Loucy (cell line): ENCODE data around the gene FUT4.

Source experiments
- H2AFZ ChIP-seq: fragments of 200-600 bp; sonication (generic); 2 replicates; pipeline ENCODE4 v1.6.0; 2016; ENCODE audit warnings: antibody characterized with exemption, mild to moderate bottlenecking, low read length, moderate library complexity
- H3F3A ChIP-seq: fragments of 200-600 bp; 2 replicates; pipeline ENCODE4 v1.6.0; 2016; ENCODE audit warnings: antibody characterized with exemption, low read depth, mild to moderate bottlenecking
- H3K27me3 ChIP-seq: fragments of 200-600 bp; sonication (generic); 2 replicates; pipeline ENCODE4 v1.6.1; 2014; ENCODE audit warnings: low read length, mild to moderate bottlenecking; ENCODE audit not compliant: insufficient read depth, poor library complexity, severe bottlenecking
- H3K36me3 ChIP-seq: fragments of 200-600 bp; sonication (generic); 2 replicates; pipeline ENCODE4 v1.6.1; 2016; ENCODE audit warnings: low read length; ENCODE audit not compliant: insufficient read depth
- H3K4me1 ChIP-seq: fragments of 200-600 bp; sonication (generic); 2 replicates; pipeline ENCODE4 v1.5.1; 2014; ENCODE audit warnings: low read length, mild to moderate bottlenecking; ENCODE audit not compliant: insufficient read depth, poor library complexity, severe bottlenecking
- H3K4me2 ChIP-seq: fragments of 200-600 bp; sonication (generic); 2 replicates; pipeline ENCODE4 v1.6.0; 2014; ENCODE audit warnings: antibody characterized with exemption, low read length, low read depth, mild to moderate bottlenecking; ENCODE audit not compliant: poor library complexity, severe bottlenecking
- H3K4me3 ChIP-seq: fragments of 200-600 bp; sonication (generic); 2 replicates; pipeline ENCODE4 v1.5.1; 2014; ENCODE audit warnings: low read length, mild to moderate bottlenecking, mixed read lengths; ENCODE audit not compliant: poor library complexity, severe bottlenecking
- H3K79me2 ChIP-seq: fragments of 200-600 bp; sonication (generic); 2 replicates; pipeline ENCODE4 v1.6.1; 2014; ENCODE audit warnings: low read length; ENCODE audit not compliant: insufficient read depth
- H3K9ac ChIP-seq: fragments of 200-600 bp; sonication (generic); 2 replicates; pipeline ENCODE4 v1.6.0; 2014; ENCODE audit warnings: mild to moderate bottlenecking, low read depth, low read length, moderate library complexity; ENCODE audit not compliant: poor library complexity, severe bottlenecking
- H3K9me2 ChIP-seq: fragments of 200-600 bp; sonication (generic); replicated peaks from 2 replicates; pipeline ENCODE4 v1.6.1; 2016; ENCODE audit warnings: low read depth, low read length, mixed read lengths
- H3K9me3 ChIP-seq: fragments of 200-600 bp; sonication (generic); 2 replicates; pipeline ENCODE4 v1.6.1; 2014; ENCODE audit warnings: mild to moderate bottlenecking, antibody characterized with exemption, low read length, low read depth; ENCODE audit not compliant: insufficient read depth
- H4K20me1 ChIP-seq: fragments of 200-600 bp; sonication (generic); 2 replicates; pipeline ENCODE4 v1.6.0; 2014; ENCODE audit warnings: antibody characterized with exemption, low read length, mild to moderate bottlenecking; ENCODE audit not compliant: insufficient read depth, poor library complexity, severe bottlenecking
- CTCF ChIP-seq: fragments of 200-600 bp; sonication (generic); conservative IDR thresholded peaks from 2 replicates; pipeline ENCODE4 v1.5.1; 2014; ENCODE audit warnings: mild to moderate bottlenecking, antibody characterized with exemption, low read length
- EZH2phosphoT487 ChIP-seq: fragments of 200-600 bp; IDR thresholded peaks from 2 replicates; pipeline ENCODE4 v1.6.1; 2018; ENCODE audit warnings: antibody characterized with exemption, mild to moderate bottlenecking, moderate library complexity, borderline replicate concordance

FUT4 gene

GRCh38 chr11:94557421-94557820 lies 13.7 kb downstream of the FUT4 start:
- Histone ChIP-seq H4K20me1 (no peaks in the 10 kb centered on the region), H3K79me2 (no peaks in the 10 kb centered on the region; the same call in 1 of the 2 replicates), H3K9me3 (no peaks in the 10 kb centered on the region), H3K9ac (no peak overlapping the region), H3F3A (no peaks in the 10 kb centered on the region), H3K4me3 (no peak overlapping the region), H3K4me1 (peaks cover 8% of the 10 kb centered on the region), H3K36me3 (no peaks in the 10 kb centered on the region), H3K9me2 (no peaks in the 10 kb centered on the region), H2AFZ (no peak overlapping the region), H3K4me2 (no peak overlapping the region), H3K27me3 (no peaks in the 10 kb centered on the region)
- TF ChIP-seq CTCF: no peak

GRCh38 chr11:94557992-94558391 lies 14.3 kb downstream of the FUT4 start:
- H3K36me3 ChIP-seq: no peaks in the 10 kb centered on the region
- no peaks in the 10 kb centered on the region for H3K27me3 ChIP-seq
- H3K9me3 ChIP-seq: no peaks in the 10 kb centered on the region
- no peaks in the 10 kb centered on the region; the same call in 1 of the 2 replicates for H3K79me2 ChIP-seq
- no peaks in the 10 kb centered on the region for H3F3A ChIP-seq
- no peak overlapping the region for H3K9ac ChIP-seq
- H4K20me1 ChIP-seq: no peaks in the 10 kb centered on the region
- no peak overlapping the region for H3K4me2 ChIP-seq
- H2AFZ ChIP-seq: no peak overlapping the region
- H3K9me2 ChIP-seq: no peaks in the 10 kb centered on the region
- TF ChIP-seq EZH2phosphoT487 (no peak), CTCF (no peak)
- H3K4me3 ChIP-seq: no peak overlapping the region
- H3K4me1 ChIP-seq: peaks cover 8% of the 10 kb centered on the region

- H3K4me3 ChIP-seq: no peak overlapping the region
- peaks cover 8% of the 10 kb centered on the region for H3K4me1 ChIP-seq
- H3K79me2 ChIP-seq: no peaks in the 10 kb centered on the region; the same call in 1 of the 2 replicates
- no peaks in the 10 kb centered on the region for H3F3A ChIP-seq
- H3K4me2 ChIP-seq: no peak overlapping the region
- no peaks in the 10 kb centered on the region for H3K27me3 ChIP-seq
- H4K20me1 ChIP-seq: no peaks in the 10 kb centered on the region
- H3K9ac ChIP-seq: no peak overlapping the region
- H3K36me3 ChIP-seq: no peaks in the 10 kb centered on the region
- no peak overlapping the region for H2AFZ ChIP-seq
- H3K9me3 ChIP-seq: no peaks in the 10 kb centered on the region
- no peaks in the 10 kb centered on the region for H3K9me2 ChIP-seq
- TF ChIP-seq EZH2phosphoT487 (no peak), CTCF (no peak)
Observed at GRCh38 chr11:94558468-94558867, 14.7 kb downstream of the FUT4 start.
